ENCODE measurements around the gene AIM2.
"Not testable (repeated sequence)": the region's sequence is repeated elsewhere in the genome, so short reads cannot be mapped to it uniquely, and the experiment has no call there.

Gene AIM2

GRCh38 chr1:159079525-159079924 lies 3.0 kb upstream of the AIM2 start:
- no peak for DNase-seq (ENCODE audit: low read depth)

GRCh38 chr1:159077120-159077961 lies 775 bp upstream of the AIM2 start:
- no peak for DNase-seq (ENCODE audit: low read depth)

- peak; percentile 40 for DNase-seq (ENCODE audit: low read depth)
These were observed 4.5 kb downstream of the AIM2 start for GRCh38 chr1:159071970-159072582.

GRCh38 chr1:159068886-159069285 lies 7.7 kb downstream of the AIM2 start:
- DNase-seq (ENCODE audit: low read depth), result no peak

- no peak for DNase-seq (ENCODE audit: low read depth)
These were observed 8.6 kb downstream of the AIM2 start for GRCh38 chr1:159067699-159068621.

GRCh38 chr1:159066108-159066507 lies 10.5 kb downstream of the AIM2 start:
- no peak for DNase-seq (ENCODE audit: low read depth)

- no peak for DNase-seq (ENCODE audit: low read depth)
These were observed 11.5 kb downstream of the AIM2 start for GRCh38 chr1:159065106-159065505.

- DNase-seq (ENCODE audit: low read depth), result no peak
These were observed 17.8 kb downstream of the AIM2 start for GRCh38 chr1:159058751-159059150.

- DNase-seq (ENCODE audit: low read depth), result no peak
These were observed 20.4 kb downstream of the AIM2 start for GRCh38 chr1:159056069-159056698.

- DNase-seq (ENCODE audit: low read depth), result no peak
These were observed 21.4 kb downstream of the AIM2 start for GRCh38 chr1:159055181-159055641.

- DNase-seq (ENCODE audit: low read depth), result no peak
These were observed 22.1 kb downstream of the AIM2 start for GRCh38 chr1:159054427-159054826.

- no peak for DNase-seq (ENCODE audit: low read depth)
These were observed 25.1 kb downstream of the AIM2 start for GRCh38 chr1:159051436-159051835.

GRCh38 chr1:159046486-159046885 lies 30.1 kb downstream of the AIM2 start:
- not testable (repeated sequence) for DNase-seq (ENCODE audit: low read depth)

- no peak for DNase-seq (ENCODE audit: low read depth)
These were observed 35.5 kb downstream of the AIM2 start for GRCh38 chr1:159040893-159041724.

GRCh38 chr1:159040206-159040605 lies 36.4 kb downstream of the AIM2 start:
- DNase-seq (ENCODE audit: low read depth), result no peak

GRCh38 chr1:159030877-159031447 lies 45.6 kb downstream of the AIM2 start:
- no peak for DNase-seq (ENCODE audit: low read depth)

GRCh38 chr1:159030311-159030710 lies 46.3 kb downstream of the AIM2 start:
- DNase-seq (ENCODE audit: low read depth), result no peak

GRCh38 chr1:159026841-159027240 lies 49.7 kb downstream of the AIM2 start:
- DNase-seq (ENCODE audit: low read depth), result not testable (repeated sequence)

- no peak for DNase-seq (ENCODE audit: low read depth)
These were observed 51.5 kb downstream of the AIM2 start for GRCh38 chr1:159025043-159025442.

- DNase-seq (ENCODE audit: low read depth), result no peak
These were observed 52.8 kb downstream of the AIM2 start for GRCh38 chr1:159023723-159024122.
